ENCODE results near the gene HNRNPUL1. TPM values are rescaled to one million over a fixed set of nuclear protein-coding genes. Genes with fewer than 3 reads are reported as not detected.

The HNRNPUL1 gene
- total and polyA plus RNA-seq, 9 of the 15 experiments (the other 6 are each of a cell fraction or from before 2014, with no cell fraction given) = 7.3 to 211 (median 85.0) TPM

- Histone ChIP-seq H3K9me1 (ENCODE audit: control insufficient read depth, insufficient read depth, low read length) (no peaks in the 10 kb centered on the region), H3K9me3 (replicated peaks; ENCODE audit: control insufficient read depth, insufficient read depth, low read depth, low read length) (no peaks in the 10 kb centered on the region), H3K4me2 (ENCODE audit: insufficient read depth, low read length) (peak within 1 kb of the TSS; percentile 100), H3K27me3 (ENCODE audit: control insufficient read depth in 2 of 2, insufficient read depth in 2 of 2, low read length in 2 of 2) (no peaks in the 10 kb centered on the region), H2AFZ (ENCODE audit: low read depth, low read length) (peak within 1 kb of the TSS; percentile 74), H3K4me1 (replicated peaks in 1 of 2; ENCODE audit: control insufficient read depth in 2 of 2, insufficient read depth in 2 of 2, low read length in 2 of 2) (peaks cover 11 to 49% of the 10 kb centered on the region in 2 experiments), H3K9ac (ENCODE audit: insufficient read depth in 1 of 2, low read depth in 2 of 2, low read length in 2 of 2) (peak within 1 kb of the TSS; percentile 85 to 99), H4K20me1 (replicated peaks; ENCODE audit: control insufficient read depth, insufficient read depth, low read length) (peaks cover 17% of the 10 kb centered on the region), H3K36me3 (ENCODE audit: control insufficient read depth, insufficient read depth, low read length) (peaks cover 27% of the 10 kb centered on the region), H3K27ac (ENCODE audit: extremely low read depth, low read depth, low read length) (peak within 1 kb of the TSS; percentile 93), H3K4me3 (peak within 1 kb of the TSS; percentile 98), H3K79me2 (ENCODE audit: control insufficient read depth, insufficient read depth, low read length) (peaks cover 58% of the 10 kb centered on the region)
- TSS peak; percentile 74 for BruUV-seq (replicated peaks)
- DNase-seq (ENCODE audit: extremely low read depth in 1 of 4, low spot score in 3 of 4) (peak; percentile 94 to 99 (median 98)), FAIRE-seq (peak; percentile 82), ATAC-seq (peak; percentile 74)
- ChIA-PET CTCF (ENCODE audit: low intra/inter-chr PET ratio) (interaction anchor here (0.7 kb wide), 1 partner anchor 245 kb away, joined by 3 read pairs; no protein-coding TSS in a partner anchor), POLR2A (interaction anchor here (0.6 to 3.1 kb wide), 4 partner anchors 10 to 1125 kb away, joined by 3 to 20 read pairs (median 6); partner anchors contain the start of gene B9D2)
- in situ Hi-C loops (cut with MboI) = no loop called here
- WGBS (ENCODE audit: insufficient coverage, low coverage, missing lambda C conversion rate) = 1% methylated on average over 20 of the region's 78 CpGs
- intact Hi-C loops (cut with micrococcal nuclease) = loop anchor here (5.0 kb wide), 2 partner anchors 46 to 91 kb away; partner anchors contain the start of gene HNRNPUL1
- TF ChIP-seq HBP1 (CRISPR knock-in tag; IDR thresholded peaks at IDR 0.05) = peak; percentile 63; the same call in 1 of the 2 replicates
- TF ChIP-seq TCF3 (CRISPR knock-in tag; IDR thresholded peaks at IDR 0.05) = no peak
- TF ChIP-seq ZBTB12 (CRISPR knock-in tag; IDR thresholded peaks at IDR 0.05) = no peak
- no peak for TF ChIP-seq POLR2B (IDR thresholded peaks at IDR 0.05; ENCODE audit: low read depth, partially characterized antibody)
- TF ChIP-seq POLR2A (conservative IDR thresholded peaks at IDR 0.05) = peak; percentile 58
- peak; percentile 69; the same call in 1 of the 2 replicates for TF ChIP-seq SAFB (IDR thresholded peaks at IDR 0.05; ENCODE audit: borderline replicate concordance, low read depth, low read length)
- TF ChIP-seq ZNF224 (CRISPR knock-in tag; IDR thresholded peaks at IDR 0.05) = no peak
- no peak for TF ChIP-seq ARID3B (CRISPR knock-in tag; IDR thresholded peaks at IDR 0.05; ENCODE audit: borderline replicate concordance)
- TF ChIP-seq GATAD2A (IDR thresholded peaks at IDR 0.05) = no peak
- TF ChIP-seq RNF219 (CRISPR knock-in tag; IDR thresholded peaks at IDR 0.05) = no peak
- no peak for TF ChIP-seq NCOA1 (IDR thresholded peaks at IDR 0.05; ENCODE audit: low read depth)
- no peak for TF ChIP-seq HOMEZ (CRISPR knock-in tag; IDR thresholded peaks at IDR 0.05)
- no peak for TF ChIP-seq ZNF316 (IDR thresholded peaks at IDR 0.05)
- TF ChIP-seq KDM2B (CRISPR knock-in tag; IDR thresholded peaks at IDR 0.05) = no peak; the same call in 1 of the 2 replicates
Observed at GRCh38 chr19:41353466-41354342, 89.5 kb downstream of the HNRNPUL1 start, which contains the start of gene TGFB1. TSS of gene TGFB1 (minus strand) at chr19:41353922. CDS start at chr19:41353044, 878 bp downstream.

All from K562 (cell line).